Measurements from ENCODE around the gene DLGAP5. TPM values are rescaled to one million over a fixed set of nuclear protein-coding genes. Genes with fewer than 3 reads are reported as not detected.

DLGAP5 gene
- total RNA-seq, 2 experiments from 2014 or later = 75.4 to 84.0 TPM

- ChIA-PET CTCF (interaction anchor here (1.0 to 1.2 kb wide), 2 partner anchors 12 to 153 kb away, joined by 3 read pairs; no protein-coding TSS in a partner anchor), POLR2A (no interaction called here)
- Mint-ChIP-seq H3K9me3 (no peaks in the 10 kb centered on the region), H3K36me3 (ENCODE audit: low read depth) (no peaks in the 10 kb centered on the region), H3K27me3 (peaks cover 5% of the 10 kb centered on the region), H3K4me1 (ENCODE audit: low read depth) (no peaks in the 10 kb centered on the region), H3K27ac (no peak overlapping the region), H3K4me3 (no peak overlapping the region)
- ATAC-seq (no peak), DNase-seq (no peak)
- intact Hi-C loops (cut with micrococcal nuclease) = no loop called here
- TF ChIP-seq CTCF (IDR thresholded peaks at IDR 0.05) = no peak
Observed at GRCh38 chr14:55233591-55233990, 42.2 kb upstream of the DLGAP5 start.

GRCh38 chr14:55228261-55228660 is 36.9 kb upstream of the DLGAP5 start:
- no peaks in the 10 kb centered on the region for H3K4me1 Mint-ChIP-seq (ENCODE audit: low read depth)
- POLR2A ChIA-PET = no interaction called here

GRCh38 chr14:55223364-55223763 is 32.0 kb upstream of the DLGAP5 start:
- ChIA-PET CTCF (interaction anchor here (1.0 to 2.2 kb wide), 3 partner anchors 10 to 223 kb away, joined by 4 to 7 read pairs (median 5); no protein-coding TSS in a partner anchor), POLR2A (interaction anchor here (0.6 to 1.2 kb wide), 2 partner anchors 28 to 263 kb away, joined by 3 read pairs; no protein-coding TSS in a partner anchor)
- H3K4me3 Mint-ChIP-seq = no peak overlapping the region
- TF ChIP-seq CTCF (IDR thresholded peaks at IDR 0.05) = no peak
- H3K9me3 Mint-ChIP-seq = peaks cover 12% of the 10 kb centered on the region
- DNase-seq = no peak
- H3K27ac Mint-ChIP-seq = no peak overlapping the region
- ATAC-seq = no peak
- peaks cover 3% of the 10 kb centered on the region for H3K36me3 Mint-ChIP-seq (ENCODE audit: low read depth)
- peaks cover 4% of the 10 kb centered on the region for H3K27me3 Mint-ChIP-seq
- H3K4me1 Mint-ChIP-seq (ENCODE audit: low read depth) = peaks cover 2% of the 10 kb centered on the region
- intact Hi-C loops (cut with micrococcal nuclease) = no loop called here

More at GRCh38 chr14:55228261-55228660, 36.9 kb upstream of the DLGAP5 start:
- Mint-ChIP-seq H3K9me3 (peaks cover 12% of the 10 kb centered on the region), H3K27me3 (peaks cover 4% of the 10 kb centered on the region), H3K27ac (no peak overlapping the region), H3K4me3 (no peak overlapping the region), H3K36me3 (ENCODE audit: low read depth) (peaks cover 3% of the 10 kb centered on the region)
- no peak for DNase-seq
- ATAC-seq = no peak
- TF ChIP-seq CTCF (IDR thresholded peaks at IDR 0.05) = no peak
- intact Hi-C loops (cut with micrococcal nuclease) = no loop called here
- CTCF ChIA-PET = interaction anchor here (0.7 to 1.5 kb wide), 2 partner anchors 8 to 68 kb away, joined by 3 read pairs; no protein-coding TSS in a partner anchor

- no peak for ATAC-seq
- no peak for DNase-seq
- Mint-ChIP-seq H3K27me3 (no peaks in the 10 kb centered on the region), H3K27ac (no peak overlapping the region), H3K4me1 (ENCODE audit: low read depth) (peaks cover 2% of the 10 kb centered on the region), H3K36me3 (ENCODE audit: low read depth) (no peaks in the 10 kb centered on the region), H3K4me3 (no peak overlapping the region), H3K9me3 (peaks cover 8% of the 10 kb centered on the region)
- intact Hi-C loops (cut with micrococcal nuclease) = no loop called here
- no peak for TF ChIP-seq CTCF (IDR thresholded peaks at IDR 0.05)
- ChIA-PET POLR2A (no interaction called here), CTCF (interaction anchor here (1.9 to 2.2 kb wide), 2 partner anchors 9 to 10 kb away, joined by 5 to 7 read pairs; no protein-coding TSS in a partner anchor)
Observed at GRCh38 chr14:55221968-55222367, 30.6 kb upstream of the DLGAP5 start.

GRCh38 chr14:55221186-55221585 is 29.8 kb upstream of the DLGAP5 start:
- no peak for DNase-seq
- CTCF ChIA-PET = no interaction called here
- no peak overlapping the region for H3K4me3 Mint-ChIP-seq
- H3K9me3 Mint-ChIP-seq = peaks cover under 1% of the 10 kb centered on the region
- intact Hi-C loops (cut with micrococcal nuclease) = no loop called here
- H3K36me3 Mint-ChIP-seq (ENCODE audit: low read depth) = no peaks in the 10 kb centered on the region
- TF ChIP-seq CTCF (IDR thresholded peaks at IDR 0.05) = no peak
- POLR2A ChIA-PET = no interaction called here
- H3K27me3 Mint-ChIP-seq = no peaks in the 10 kb centered on the region
- H3K27ac Mint-ChIP-seq = no peak overlapping the region
- H3K4me1 Mint-ChIP-seq (ENCODE audit: low read depth) = peaks cover 2% of the 10 kb centered on the region
- peak; percentile 37 for ATAC-seq

All from activated CD8-positive, alpha-beta T cell treated with anti-CD3 and anti-CD28 coated beads for 36 hours (primary cell).